ENCODE data around the gene SRP68.

GRCh38 chr17:76048025-76048605 is 24.2 kb downstream of the SRP68 start:
- TF ChIP-seq CTCF (conservative IDR thresholded peaks at IDR 0.05; ENCODE audit: low read length): no peak
- TF ChIP-seq EZH2phosphoT487 (IDR thresholded peaks at IDR 0.05; ENCODE audit: borderline replicate concordance): no peak
